ENCODE results near the gene DHH. TPM values are rescaled to one million over a fixed set of nuclear protein-coding genes. Genes with fewer than 3 reads are reported as not detected.

DHH gene
- total RNA-seq, 2 donors from 2014 or later, result 0.35 to 0.56 TPM

- H3K27ac ChIP-seq, result peak within 1 kb of the TSS; percentile 95 to 98
- H3K4me1 ChIP-seq, result peaks cover 0 to 47% of the 10 kb centered on the region in 2 donors
- H3K36me3 ChIP-seq, result no peaks in the 10 kb centered on the region
- DNase-seq (ENCODE audit: low spot score), result peak; percentile 88
- no peaks in the 10 kb centered on the region for H3K9me3 ChIP-seq
- peak in 1 of 2 donors; percentile 33 for TF ChIP-seq CTCF (IDR thresholded peaks at IDR 0.05)
- H3K27me3 ChIP-seq, result no peaks in the 10 kb centered on the region
- peak within 1 kb of the TSS; percentile 83 to 92 for H3K4me3 ChIP-seq
Observed at GRCh38 chr12:49060237-49061156, 34.1 kb downstream of the DHH start, which contains the start of gene KMT2D. TSS of gene KMT2D (minus strand) at chr12:49060794. CDS start at chr12:49055324, 5,470 bp downstream.

- TF ChIP-seq CTCF (IDR thresholded peaks at IDR 0.05), result no peak
- Histone ChIP-seq H3K4me1 (peaks cover 0 to 51% of the 10 kb centered on the region in 2 donors), H3K27ac (peak overlapping the region; percentile 95 to 98), H3K27me3 (no peaks in the 10 kb centered on the region), H3K9me3 (no peaks in the 10 kb centered on the region), H3K36me3 (peaks cover 6% of the 10 kb centered on the region), H3K4me3 (peak overlapping the region; percentile 83 to 92)
- no peak for DNase-seq (ENCODE audit: low spot score)
Observed at GRCh38 chr12:49059299-49060171, 35.1 kb downstream of the DHH start.

DNA sequence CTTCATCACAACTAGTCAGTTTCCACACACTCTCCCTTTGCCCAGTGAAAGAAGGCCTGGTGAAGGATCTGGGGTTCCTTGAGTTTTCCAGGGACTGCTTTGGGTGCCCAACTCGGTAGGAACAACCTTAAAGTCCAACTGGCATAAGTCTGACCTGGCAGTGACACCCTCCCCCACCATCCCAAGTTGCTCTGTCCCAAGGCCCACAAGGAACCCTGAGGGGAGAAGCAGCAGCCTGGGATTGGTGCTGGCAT lies 35.6 kb downstream of the DHH start:
- Histone ChIP-seq H3K36me3 (peaks cover 11% of the 10 kb centered on the region), H3K27me3 (no peaks in the 10 kb centered on the region), H3K9me3 (no peaks in the 10 kb centered on the region), H3K27ac (peak overlapping the region; percentile 95 to 98), H3K4me3 (peak overlapping the region; percentile 83 to 92), H3K4me1 (peaks cover 0 to 51% of the 10 kb centered on the region in 2 donors)
- no peak for TF ChIP-seq CTCF (IDR thresholded peaks at IDR 0.05)
- DNase-seq (ENCODE audit: low spot score), result no peak

DNA sequence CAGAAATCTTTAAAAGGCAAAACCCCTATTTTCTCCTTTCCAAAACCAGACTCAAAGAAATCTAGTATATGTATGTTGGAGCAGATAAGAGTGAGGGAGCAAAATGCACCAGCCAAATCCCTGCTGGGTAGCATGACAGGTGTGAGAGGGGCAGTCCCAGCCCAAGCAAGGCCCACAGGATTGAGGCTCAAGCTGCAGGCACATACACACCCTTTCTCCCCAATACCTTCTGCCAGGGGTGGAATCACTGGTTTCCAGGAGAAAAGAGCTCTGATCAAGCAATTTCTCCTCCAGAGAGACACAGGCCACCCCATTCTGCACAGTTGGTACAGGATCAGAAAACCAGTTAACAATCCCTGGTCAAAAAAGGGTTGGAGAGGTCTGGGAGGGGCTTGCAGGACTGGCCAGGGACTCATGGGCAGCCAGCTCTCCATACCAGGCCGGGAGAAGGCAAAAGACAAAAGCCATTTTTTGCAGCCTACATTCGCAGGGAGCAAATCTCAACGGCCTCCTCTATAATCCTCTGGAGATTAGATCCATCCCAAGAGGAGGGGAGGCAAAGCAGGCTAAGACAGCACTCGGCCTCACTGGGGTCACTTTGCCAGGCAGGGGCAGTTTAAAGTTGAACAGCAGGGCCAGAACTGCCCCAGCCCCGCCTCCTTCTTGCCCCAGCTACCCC lies 36.1 kb downstream of the DHH start:
- Histone ChIP-seq H3K9me3 (no peaks in the 10 kb centered on the region), H3K27ac (peak overlapping the region; percentile 95 to 98), H3K4me1 (peaks cover 0 to 51% of the 10 kb centered on the region in 2 donors), H3K27me3 (no peaks in the 10 kb centered on the region), H3K4me3 (peak overlapping the region; percentile 83 to 92), H3K36me3 (peaks cover 16% of the 10 kb centered on the region)
- TF ChIP-seq CTCF (IDR thresholded peaks at IDR 0.05), result no peak
- DNase-seq (ENCODE audit: low spot score), result no peak

GRCh38 chr12:49057888-49058287 lies 36.7 kb downstream of the DHH start:
- H3K4me1 ChIP-seq, result peaks cover 0 to 51% of the 10 kb centered on the region in 2 donors
- TF ChIP-seq CTCF (IDR thresholded peaks at IDR 0.05), result no peak
- H3K27ac ChIP-seq, result peak overlapping the region in 1 of 2 donors; percentile 98
- no peaks in the 10 kb centered on the region for H3K9me3 ChIP-seq
- DNase-seq (ENCODE audit: low spot score), result no peak
- peak overlapping the region; percentile 83 to 92 for H3K4me3 ChIP-seq
- peaks cover 22% of the 10 kb centered on the region for H3K36me3 ChIP-seq
- no peaks in the 10 kb centered on the region for H3K27me3 ChIP-seq
